Measurements from ENCODE around the gene CLCN4. TPM values are rescaled to one million over a fixed set of nuclear protein-coding genes. Genes with fewer than 3 reads are reported as not detected.

CLCN4 gene
- total and polyA plus RNA-seq, 2 of the 8 experiments (the other 6 are each of a cell fraction or from before 2014, with no cell fraction given), result 3.3 to 11.2 TPM

GRCh38 chrX:10176121-10177003, 19.6 kb downstream of the CLCN4 start:
- H4K8ac ChIP-seq (ENCODE audit: extremely low read depth, insufficient read depth, low read length), result no peak overlapping the region
- no peak overlapping the region for H3K18ac ChIP-seq (ENCODE audit: extremely low read depth, low read length)
- H3K23me2 ChIP-seq (ENCODE audit: low read depth, low read length), result no peaks in the 10 kb centered on the region
- H2BK12ac ChIP-seq (ENCODE audit: low read depth, low read length), result no peak overlapping the region
- DNase-seq (ENCODE audit: low read depth in 1 of 2, low spot score in 2 of 2) (no peak), FAIRE-seq (no peak)
- no peak overlapping the region for H2BK20ac ChIP-seq (ENCODE audit: low read length)
- H3K56ac ChIP-seq (replicated peaks; ENCODE audit: insufficient read length, low read depth, low read length), result no peak overlapping the region
- WGBS, 2 experiments (ENCODE audit: extremely low coverage in 1 of 2, insufficient coverage in 1 of 2, insufficient read length in 1 of 2, insufficient replicate concordance in 2 of 2, low coverage in 1 of 2, low lambda C conversion rate in 2 of 2, missing lambda C conversion rate in 1 of 2), result 90% methylated on average over 15 of the region's 16 CpGs; no CpG with 5 or more reads in 1 of the 2 experiments
- H4K5ac ChIP-seq (ENCODE audit: insufficient read length, low read depth, low read length), result no peak overlapping the region
- no peaks in the 10 kb centered on the region for H3K36me3 ChIP-seq (ENCODE audit: control insufficient read depth in 2 of 4, insufficient read depth in 4 of 4, low read length in 3 of 4)
- H4K91ac ChIP-seq (replicated peaks; ENCODE audit: insufficient read length, low read length), result no peak overlapping the region
- ChIA-PET POLR2A (ENCODE audit: partially characterized antibody) (interaction anchor here (0.8 kb wide), 1 partner anchor 8 kb away, joined by 3 read pairs; no protein-coding TSS in a partner anchor), CTCF (ENCODE audit: partially characterized antibody) (interaction anchor here (1.2 kb wide), 1 partner anchor 14 kb away, joined by 3 read pairs; no protein-coding TSS in a partner anchor)
- H4K20me1 ChIP-seq (replicated peaks in 1 of 2; ENCODE audit: control insufficient read depth in 1 of 2, insufficient read depth in 2 of 2, low read length in 2 of 2), result no peaks in the 10 kb centered on the region
- no peak overlapping the region for H3K9ac ChIP-seq (replicated peaks in 1 of 4; ENCODE audit: extremely low read depth in 1 of 4, low read depth in 3 of 4, low read length in 3 of 4)
- no peak overlapping the region for H3K14ac ChIP-seq (ENCODE audit: insufficient read length)
- peaks cover 4 to 14% (median 12%) of the 10 kb centered on the region in 4 experiments for H3K4me1 ChIP-seq (replicated peaks in 1 of 4; ENCODE audit: control insufficient read depth in 3 of 4, insufficient read depth in 4 of 4, low read length in 3 of 4)
- H2AK5ac ChIP-seq (ENCODE audit: low read depth, low read length), result no peak overlapping the region
- H3K4ac ChIP-seq (replicated peaks; ENCODE audit: insufficient read length, low read depth, low read length), result no peak overlapping the region
- H2AFZ ChIP-seq (ENCODE audit: low read length), result no peak overlapping the region
- H3K4me2 ChIP-seq (ENCODE audit: insufficient read depth in 1 of 2, low read depth in 2 of 2, low read length in 2 of 2), result no peak overlapping the region
- H3K27ac ChIP-seq (ENCODE audit: low read depth, low read length), result no peak overlapping the region
- no peak overlapping the region for H3K23ac ChIP-seq (ENCODE audit: insufficient read length)
- TF ChIP-seq BACH1 (IDR thresholded peaks at IDR 0.05; ENCODE audit: low read length) (no peak), SRF (IDR thresholded peaks at IDR 0.05; ENCODE audit: low read depth, low read length) (no peak), YY1 (IDR thresholded peaks at IDR 0.05; ENCODE audit: low read depth, low read length) (no peak), BRCA1 (IDR thresholded peaks at IDR 0.05; ENCODE audit: low read depth, low read length) (no peak)
- TF ChIP-seq, protein P1, sequence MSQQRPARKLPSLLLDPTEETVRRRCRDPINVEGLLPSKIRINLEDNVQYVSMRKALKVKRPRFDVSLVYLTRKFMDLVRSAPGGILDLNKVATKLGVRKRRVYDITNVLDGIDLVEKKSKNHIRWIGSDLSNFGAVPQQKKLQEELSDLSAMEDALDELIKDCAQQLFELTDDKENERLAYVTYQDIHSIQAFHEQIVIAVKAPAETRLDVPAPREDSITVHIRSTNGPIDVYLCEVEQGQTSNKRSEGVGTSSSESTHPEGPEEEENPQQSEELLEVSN (IDR thresholded peaks at IDR 0.05), result no peak
- H3K9me3 ChIP-seq (ENCODE audit: insufficient read depth in 2 of 2, low read depth in 1 of 2, low read length in 1 of 2), result no peaks in the 10 kb centered on the region
- no peak overlapping the region for H2BK5ac ChIP-seq (ENCODE audit: low read depth, low read length)
- no peak overlapping the region for H2BK15ac ChIP-seq (ENCODE audit: low read length)
- H3K79me1 ChIP-seq (ENCODE audit: low read depth, low read length), result no peaks in the 10 kb centered on the region
- no peaks in the 10 kb centered on the region; a peak in 1 of 7 replicates for H3K27me3 ChIP-seq (replicated peaks in 1 of 4; ENCODE audit: control insufficient read depth in 3 of 4, extremely low read depth in 1 of 4, insufficient read depth in 3 of 4, low read length in 3 of 4)
- no peaks in the 10 kb centered on the region for H3K79me2 ChIP-seq (ENCODE audit: control insufficient read depth in 1 of 2, insufficient read depth in 2 of 2, low read length in 2 of 2)
- no peak overlapping the region for H2BK120ac ChIP-seq (replicated peaks; ENCODE audit: low read depth, low read length)
- H3K4me3 ChIP-seq (ENCODE audit: extremely low read depth in 1 of 4, insufficient read depth in 2 of 4, low read depth in 3 of 4, low read length in 4 of 4), result no peak overlapping the region
